PC-3 (cell line): ENCODE data around the gene PPM1F.

Experiments
- CTCF ChIP-seq: fragments of 300-600 bp; sonication (generic); conservative IDR thresholded peaks from 2 replicates; pipeline ENCODE4 v1.5.1; 2017; ENCODE audit warnings: antibody characterized with exemption, low read depth, mild to moderate bottlenecking, low read length
- EZH2 ChIP-seq: fragments of 300-600 bp; sonication (generic); IDR thresholded peaks from one replicate; pipeline ENCODE4 v1.6.1; 2017; ENCODE audit warnings: antibody characterized with exemption, mild to moderate bottlenecking, low read length; ENCODE audit not compliant: unreplicated experiment
- EZH2phosphoT487 ChIP-seq: fragments of 300-600 bp; sonication (generic); IDR thresholded peaks from 2 replicates; pipeline ENCODE4 v1.6.1; 2018; ENCODE audit warnings: mild to moderate bottlenecking, antibody characterized with exemption, low read length, borderline replicate concordance

- TF ChIP-seq EZH2, result no peak
- no peak for TF ChIP-seq CTCF
- no peak for TF ChIP-seq EZH2phosphoT487
Observed at GRCh38 chr22:21970037-21970799, 17.6 kb upstream of the PPM1F start.
